NCI-H226 (cell line): ENCODE results near the gene CTSD.
A peak's percentile ranks its signal among the peaks of the same experiment; 100 is the strongest.
"Not testable (repeated sequence)": the region's sequence is repeated elsewhere in the genome, so short reads cannot be mapped to it uniquely, and the experiment has no call there.

ENCODE experiments used
- DNase-seq: peaks from one replicate; pipeline ENCODE4 v3.0.0-alpha.2; 2015

Gene CTSD

DNA sequence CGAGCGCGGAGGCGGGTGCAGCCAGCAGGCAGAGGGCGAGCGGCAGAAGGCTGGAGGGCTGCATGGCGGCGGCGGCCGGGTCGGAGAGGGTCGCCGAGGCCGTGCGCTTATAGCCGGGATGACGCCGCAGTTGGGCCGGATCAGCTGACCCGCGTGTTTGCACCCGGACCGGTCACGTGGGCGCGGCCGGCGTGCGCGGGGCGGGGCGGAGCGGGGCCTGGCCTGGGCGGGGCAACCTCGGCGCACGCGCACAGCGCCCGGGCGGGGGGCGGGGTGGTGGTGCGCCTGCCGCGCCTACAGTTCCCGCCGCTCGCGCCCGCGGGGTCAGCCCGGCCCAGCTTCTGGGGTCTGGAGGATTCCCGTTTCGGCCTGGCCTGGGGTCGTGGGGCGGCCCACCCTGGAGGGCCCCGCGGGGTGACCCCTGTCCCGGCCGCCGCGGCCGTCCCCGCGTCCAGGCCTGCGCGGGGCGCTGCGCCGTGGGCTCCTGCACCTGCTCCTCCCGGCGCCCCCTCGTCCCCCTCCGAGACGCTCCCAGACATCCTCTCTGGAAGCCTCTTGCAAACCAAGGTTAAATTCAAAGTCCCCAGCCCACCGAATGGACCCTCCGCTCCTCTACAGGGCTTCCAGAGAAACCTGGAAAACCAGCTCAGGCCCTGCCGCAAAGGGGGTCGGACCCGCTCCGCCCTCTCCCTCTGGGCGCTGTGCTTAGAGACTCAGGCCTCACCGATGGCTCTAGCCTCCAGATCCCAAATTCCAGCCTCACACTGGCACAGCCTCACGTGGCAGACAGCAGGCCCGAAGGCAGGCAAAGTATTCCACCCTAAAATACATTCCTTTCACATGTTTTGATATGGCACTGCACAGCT, at the start of gene CTSD:
Gene CTSD, minus strand, starts transcription at position 132 of the 866 bp plus-strand sequence. Its CDS starts 68 bp downstream, at position 64.
- peak; percentile 61 for DNase-seq

DNA sequence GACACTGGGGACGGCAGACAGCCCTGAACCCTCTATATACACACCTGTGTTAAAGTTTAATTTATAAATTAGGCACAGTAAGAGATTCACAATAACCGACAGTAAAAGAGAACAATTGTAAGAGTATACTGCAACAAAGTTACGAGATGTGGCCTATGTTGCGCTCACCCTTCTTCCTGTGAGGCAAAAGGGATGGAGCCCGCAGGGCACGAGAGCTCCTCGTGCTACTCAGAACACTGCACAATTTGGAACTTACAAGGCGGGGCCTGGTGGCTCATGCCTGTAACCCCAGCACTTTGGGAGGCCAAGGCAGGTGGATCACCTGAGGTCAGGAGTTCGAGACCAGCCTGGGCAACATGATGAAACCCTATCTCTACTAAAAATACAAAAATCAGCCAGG, 49.6 kb upstream of the CTSD start:
- DNase-seq, result not testable (repeated sequence)

- DNase-seq, result no peak
Measured at GRCh38 chr11:1812801-1813200, 49.1 kb upstream of the CTSD start.

DNA sequence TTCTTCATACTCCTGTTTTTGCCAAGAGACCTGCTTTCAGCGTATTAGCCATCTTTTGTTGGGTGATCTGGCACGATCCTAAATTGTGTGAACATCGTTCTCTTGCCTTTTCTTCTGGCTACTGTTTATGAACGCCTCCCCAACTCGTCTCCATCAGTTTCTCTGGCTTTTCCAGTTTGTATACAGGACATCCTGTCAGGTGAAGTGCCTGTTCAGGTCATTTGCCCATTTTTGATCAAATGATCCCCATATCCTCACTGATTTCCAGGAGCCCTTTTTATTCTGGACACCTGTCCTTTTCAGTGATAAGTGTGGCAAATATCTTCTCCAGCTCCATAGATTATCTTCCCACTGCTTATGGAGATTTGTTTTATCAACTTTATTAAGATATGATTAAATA, 48.5 kb upstream of the CTSD start:
- DNase-seq, result no peak

- DNase-seq, result no peak
Measured at GRCh38 chr11:1810761-1811160, 47.0 kb upstream of the CTSD start.

DNA sequence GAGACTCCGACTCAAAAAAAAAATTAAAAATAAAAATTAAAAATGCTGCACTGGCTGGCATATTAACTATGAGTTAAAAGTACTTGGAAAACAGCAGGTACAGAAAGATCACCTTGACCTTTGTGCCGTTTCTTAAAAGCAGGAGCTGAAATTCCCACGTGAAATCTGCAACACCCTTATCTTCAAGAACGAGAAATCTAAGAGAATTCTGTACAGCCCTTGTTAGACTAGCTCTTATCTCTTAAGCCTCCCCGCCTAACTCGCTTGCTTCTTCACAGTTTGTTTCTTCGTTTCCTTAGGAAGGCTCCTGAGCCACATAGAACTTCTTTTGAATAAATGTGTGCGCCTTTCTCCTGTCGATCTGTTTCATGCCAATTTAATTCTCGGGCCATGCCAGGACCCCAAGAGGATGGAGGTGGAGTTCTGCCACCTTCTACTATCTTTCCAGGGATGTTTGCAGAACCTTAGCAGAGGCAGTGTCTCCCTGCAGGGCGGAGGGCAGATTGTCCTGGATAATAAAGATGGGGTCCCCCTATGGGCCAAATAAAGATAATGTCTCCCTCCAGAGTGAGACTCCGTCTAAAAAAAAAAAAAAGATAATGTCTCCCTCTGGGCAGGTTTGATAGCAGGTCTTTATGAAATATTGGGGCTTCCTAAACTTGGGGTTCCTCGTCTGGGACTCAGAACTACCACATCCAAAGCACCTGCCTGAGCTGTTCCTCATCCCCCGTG, 43.7 kb upstream of the CTSD start:
- DNase-seq, result no peak

- no peak for DNase-seq
Measured at GRCh38 chr11:1805525-1805924, 41.8 kb upstream of the CTSD start.

DNA sequence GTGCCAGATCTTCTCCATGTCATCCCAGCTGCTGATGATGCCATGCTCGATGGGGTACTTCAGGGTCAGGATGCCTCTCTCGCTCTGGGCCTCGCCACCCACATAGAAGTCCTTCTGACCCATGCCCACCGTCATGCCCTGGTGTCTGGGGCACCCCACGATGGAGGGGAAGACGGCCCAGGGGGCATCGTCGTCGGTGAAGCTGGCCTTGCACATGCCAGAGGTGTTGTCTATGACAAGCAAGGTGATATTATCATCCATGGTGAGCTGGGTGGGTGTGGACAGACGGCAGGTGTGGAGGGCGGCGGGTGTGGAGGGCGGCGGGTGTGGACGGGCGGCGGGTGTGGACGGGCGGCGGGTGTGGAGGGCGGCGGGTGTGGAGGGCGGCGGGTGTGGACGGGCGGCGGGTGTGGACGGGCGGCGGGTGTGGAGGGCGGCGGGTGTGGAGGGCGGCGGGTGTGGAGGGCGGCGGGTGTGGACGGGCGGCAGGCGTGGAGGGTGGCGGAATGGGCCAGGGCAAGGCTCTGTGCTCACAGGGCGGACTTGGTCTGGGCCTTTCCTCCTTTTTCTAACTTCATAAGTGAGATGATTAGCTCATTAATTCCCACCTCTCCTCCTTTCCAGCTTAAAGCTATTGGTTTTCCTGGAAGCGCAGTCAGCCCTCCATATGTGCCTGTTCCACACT, 40.2 kb upstream of the CTSD start:
- DNase-seq, result not testable (repeated sequence)

GRCh38 chr11:1803246-1803645, 39.5 kb upstream of the CTSD start:
- DNase-seq, result no peak

- DNase-seq, result no peak
Measured at GRCh38 chr11:1797391-1798125, 33.8 kb upstream of the CTSD start.

DNA sequence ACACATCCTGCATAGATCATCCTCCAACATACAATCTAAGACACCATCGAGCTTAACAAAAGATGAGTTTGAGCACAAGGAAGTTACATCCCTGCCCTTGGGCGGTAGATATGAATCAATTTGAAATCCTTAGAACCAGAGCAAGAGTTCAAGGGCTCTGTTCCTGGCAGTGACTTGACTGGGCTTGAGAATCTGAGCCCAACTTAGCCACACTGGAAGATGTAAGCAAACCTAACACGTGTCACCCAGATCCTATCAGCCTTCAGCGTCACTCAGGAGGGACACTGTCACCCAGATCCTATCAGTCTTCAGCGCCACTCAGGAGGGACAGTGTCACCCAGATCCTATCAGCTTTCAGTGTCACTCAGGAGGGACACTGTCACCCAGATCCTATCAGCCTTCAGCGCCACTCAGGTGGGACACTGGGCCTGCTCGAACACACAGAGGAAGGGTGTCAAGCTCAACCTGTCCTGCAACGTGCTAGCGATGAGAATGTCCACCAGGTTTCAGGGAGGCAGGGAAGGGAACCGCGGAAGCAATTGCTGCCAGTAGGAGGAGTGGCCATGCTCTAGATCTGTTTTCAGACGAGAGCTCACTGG, 32.8 kb upstream of the CTSD start:
- no peak for DNase-seq

GRCh38 chr11:1793081-1793480, 29.4 kb upstream of the CTSD start:
- no peak for DNase-seq

GRCh38 chr11:1792461-1792860, 28.7 kb upstream of the CTSD start:
- no peak for DNase-seq

GRCh38 chr11:1791912-1792311, 28.2 kb upstream of the CTSD start:
- DNase-seq, result no peak

GRCh38 chr11:1786466-1786865, 22.7 kb upstream of the CTSD start:
- DNase-seq, result no peak

DNA sequence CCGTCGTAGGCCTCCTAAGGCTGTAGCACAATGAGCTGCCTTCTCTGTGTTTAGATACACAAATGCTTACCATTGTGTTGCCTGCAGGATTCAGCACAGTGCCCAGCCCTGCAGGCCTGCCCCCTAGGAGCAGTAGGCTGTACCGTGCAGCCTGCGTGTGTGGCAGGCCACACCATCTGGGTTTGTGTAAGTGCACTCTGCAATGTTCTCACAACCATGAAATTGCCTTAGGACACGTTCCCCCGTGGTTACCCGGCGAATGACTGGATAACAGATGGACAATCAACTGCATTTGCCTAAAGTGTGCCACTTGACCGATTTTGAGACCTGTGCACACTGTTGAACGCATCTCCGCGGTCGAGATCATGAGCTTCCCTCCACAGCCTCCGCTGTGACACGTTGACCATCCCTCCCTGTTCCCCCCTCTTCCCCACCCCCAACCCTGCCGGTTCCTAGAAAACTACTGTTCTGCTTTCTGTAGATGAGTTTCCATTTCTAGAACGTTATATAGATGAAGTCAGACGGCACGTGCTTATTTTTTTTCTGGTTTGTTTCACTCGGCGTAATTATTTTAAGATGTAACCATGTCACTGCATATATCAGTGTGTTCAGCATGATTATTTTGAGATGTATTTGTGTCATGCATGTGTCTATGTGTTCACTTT, 22.2 kb upstream of the CTSD start:
- no peak for DNase-seq

DNA sequence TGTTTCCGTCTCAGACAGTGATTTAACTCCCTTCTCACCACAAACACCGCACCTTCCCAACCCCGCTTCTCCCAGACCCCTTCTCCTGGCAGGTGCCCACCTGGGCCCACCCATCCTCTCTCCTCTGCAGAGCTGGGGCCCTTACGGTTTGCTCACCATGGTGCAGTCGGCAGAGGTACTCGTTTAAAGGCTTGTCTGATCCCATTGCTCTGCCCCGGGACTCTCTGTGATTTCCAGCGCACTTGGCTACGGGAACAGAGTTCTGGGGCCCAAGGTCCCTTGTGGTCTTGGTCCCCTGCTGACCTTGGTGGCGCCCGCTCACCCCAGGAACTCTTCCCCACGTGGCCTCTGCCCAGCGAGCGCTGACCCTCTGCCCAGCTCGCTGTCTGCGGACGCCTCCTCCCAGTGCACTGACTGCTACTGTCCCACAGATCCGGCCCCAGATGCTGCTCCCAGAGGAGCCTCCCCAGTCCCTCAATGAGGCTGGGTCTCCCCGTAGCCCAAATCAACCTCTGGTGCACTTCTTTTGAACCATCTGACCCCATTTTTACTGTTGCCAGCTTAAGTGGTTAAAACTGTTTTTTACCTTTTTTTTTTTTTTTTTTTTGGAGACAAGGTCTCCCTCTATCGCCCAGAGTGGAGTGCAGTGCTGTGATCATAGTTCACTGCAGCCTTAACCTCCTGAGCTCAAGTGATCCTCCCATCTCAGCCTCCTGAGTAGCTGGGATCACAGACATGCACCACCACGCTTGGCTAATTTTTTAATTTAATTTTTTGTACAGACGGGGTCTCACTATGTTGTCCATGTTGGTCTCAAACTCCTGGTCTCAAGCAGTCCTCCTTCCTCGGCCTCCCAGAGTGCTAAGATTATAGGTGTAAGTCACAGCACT, 21.3 kb upstream of the CTSD start:
- DNase-seq, result no peak

GRCh38 chr11:1783725-1784529, 20.2 kb upstream of the CTSD start:
- no peak for DNase-seq

- no peak for DNase-seq
Measured at GRCh38 chr11:1782831-1783724, 19.4 kb upstream of the CTSD start.
